Prostate gland (tissue), 2 donors: ENCODE results near the gene TFF3.

Experiments
- CTCF ChIP-seq, 4 experiments: fragments of 200-600 bp in 2 of 4; fragments of 450-650 bp in 2 of 4; sonication (generic) in 2 of 4; IDR thresholded peaks; 1 replicate in 3 of 4; 2 replicates in 1 of 4; pipeline ENCODE4 v1.5.1; 2016 to 2019; ENCODE audit warnings: antibody characterized with exemption in 4 of 4, mild to moderate bottlenecking in 2 of 4, moderate library complexity in 2 of 4
- POLR2AphosphoS5 ChIP-seq: sonication (generic); formaldehyde crosslinking; IDR thresholded peaks from one replicate; pipeline ENCODE4 v1.6.1; 2017; ENCODE audit warnings: antibody characterized with exemption

DNA sequence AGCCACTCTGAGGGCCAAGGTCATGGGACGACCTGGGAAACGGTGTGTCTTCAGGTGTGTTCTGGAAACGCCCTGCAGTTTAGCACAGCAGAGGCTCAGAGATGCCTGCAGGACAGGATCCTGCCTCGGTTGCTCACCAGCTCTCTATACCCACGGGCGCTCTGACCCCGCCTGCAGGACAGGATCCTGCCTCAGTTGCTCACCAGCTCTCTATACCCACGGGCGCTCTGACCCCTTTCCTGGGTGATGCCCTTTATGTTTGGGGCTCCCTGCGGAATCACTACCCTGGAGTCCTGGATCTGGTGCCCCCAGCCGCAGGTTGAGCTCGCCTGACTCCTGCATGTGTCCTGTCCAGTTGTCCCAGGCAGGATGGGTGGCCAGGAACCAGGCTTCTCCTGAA is 32.5 kb downstream of the TFF3 start:
- TF ChIP-seq CTCF (IDR thresholded peaks at IDR 0.05) (no peak), POLR2AphosphoS5 (no peak)
